Measurements from ENCODE around the gene DDAH1.

GRCh38 chr1:85322655-85323054, 142.3 kb downstream of the DDAH1 start:
- TF ChIP-seq CTCF (IDR thresholded peaks at IDR 0.05; ENCODE audit: control extremely low read depth in 1 of 3, insufficient read depth in 1 of 3, low read depth in 1 of 3, low read length in 3 of 3) (no peak), POLR2AphosphoS5 (IDR thresholded peaks at IDR 0.05; ENCODE audit: low read depth, low read length) (no peak), POLR2A (IDR thresholded peaks at IDR 0.05; ENCODE audit: control extremely low read depth in 1 of 2, low read depth in 2 of 2, low read length in 2 of 2) (no peak), SP2 (IDR thresholded peaks at IDR 0.05; ENCODE audit: low read length) (no peak)
